Smooth muscle cell (in vitro differentiated cells): Measurements from ENCODE around the gene SMIM10L2A. TPM values are rescaled to one million over a fixed set of nuclear protein-coding genes. Genes with fewer than 3 reads are reported as not detected.

Source experiments
- DNase-seq: peaks from one replicate; lab custom pipeline; 2025; ENCODE audit not compliant: unreplicated experiment; lab: John Stamatoyannopoulos, UW
- H2AFZ ChIP-seq: fragments of 200-600 bp; sonication (generic); 2 replicates; pipeline ENCODE4 v1.6.0; 2016; ENCODE audit warnings: antibody characterized with exemption, low read depth, mild to moderate bottlenecking
- H3F3A ChIP-seq: fragments of 200-600 bp; sonication (generic); 2 replicates; pipeline ENCODE4 v1.6.0; 2017; ENCODE audit warnings: antibody characterized with exemption, low read depth
- H3K27ac ChIP-seq: fragments of 200-600 bp; sonication (generic); 2 replicates; pipeline ENCODE4 v1.5.1; 2016; ENCODE audit warnings: low read depth, mild to moderate bottlenecking
- H3K27me3 ChIP-seq: fragments of 200-600 bp; sonication (generic); 2 replicates; pipeline ENCODE4 v1.6.1; 2016; ENCODE audit warnings: low read depth, mild to moderate bottlenecking
- H3K36me3 ChIP-seq: fragments of 200-600 bp; sonication (generic); 2 replicates; pipeline ENCODE4 v1.5.1; 2016; ENCODE audit warnings: low read depth
- H3K4me1 ChIP-seq: fragments of 200-600 bp; sonication (generic); 2 replicates; pipeline ENCODE4 v1.5.1; 2016; ENCODE audit warnings: low read depth
- H3K4me2 ChIP-seq: fragments of 200-600 bp; sonication (generic); 2 replicates; pipeline ENCODE4 v1.6.0; 2016; ENCODE audit warnings: mild to moderate bottlenecking
- H3K4me3 ChIP-seq: fragments of 200-600 bp; sonication (generic); 2 replicates; pipeline ENCODE4 v1.5.1; 2016; ENCODE audit warnings: mild to moderate bottlenecking
- H3K79me2 ChIP-seq: fragments of 200-600 bp; sonication (generic); 2 replicates; pipeline ENCODE4 v1.6.0; 2016; ENCODE audit warnings: low read depth, mild to moderate bottlenecking
- H3K9ac ChIP-seq: fragments of 200-600 bp; sonication (generic); 2 replicates; pipeline ENCODE4 v1.6.0; 2016; ENCODE audit warnings: low read depth
- H3K9me3 ChIP-seq: fragments of 200-600 bp; sonication (generic); replicated peaks from 2 replicates; pipeline ENCODE4 v1.5.1; 2016; ENCODE audit warnings: low read depth
- H4K20me1 ChIP-seq: fragments of 200-600 bp; sonication (generic); 2 replicates; pipeline ENCODE4 v1.6.0; 2016; ENCODE audit warnings: low read depth
- CTCF ChIP-seq: fragments of 200-600 bp; sonication (generic); IDR thresholded peaks from 2 replicates; pipeline ENCODE4 v1.5.1; 2017; ENCODE audit warnings: borderline replicate concordance, mild to moderate bottlenecking, antibody characterized with exemption; ENCODE audit not compliant: insufficient read depth, poor library complexity, severe bottlenecking
- WGBS: methylation state at CpG from one replicate; pipeline ENCODE4 v1.1.7; 2016; ENCODE audit warnings: low lambda C conversion rate; 5-methylcytosine and 5-hydroxymethylcytosine counted together
- polyA plus RNA-seq: library from polyadenylated mRNA; unstranded; fragments of >200 nt; fragmentation: Nextera tagmentation; extraction: Ambion mirVana; gene quantifications from 2 replicates; pipeline ENCODE4 v1.2.1, GENCODE V29; 2016
- total RNA-seq: library from RNA; depleted of rRNA; stranded (reverse); fragments of >200 nt; gene quantifications from 2 replicates; pipeline ENCODE4 v1.2.3, GENCODE V29; 2014

Gene SMIM10L2A
- total and polyA plus RNA-seq, 2 experiments from 2014 or later = 0.45 to 1.6 TPM

DNA sequence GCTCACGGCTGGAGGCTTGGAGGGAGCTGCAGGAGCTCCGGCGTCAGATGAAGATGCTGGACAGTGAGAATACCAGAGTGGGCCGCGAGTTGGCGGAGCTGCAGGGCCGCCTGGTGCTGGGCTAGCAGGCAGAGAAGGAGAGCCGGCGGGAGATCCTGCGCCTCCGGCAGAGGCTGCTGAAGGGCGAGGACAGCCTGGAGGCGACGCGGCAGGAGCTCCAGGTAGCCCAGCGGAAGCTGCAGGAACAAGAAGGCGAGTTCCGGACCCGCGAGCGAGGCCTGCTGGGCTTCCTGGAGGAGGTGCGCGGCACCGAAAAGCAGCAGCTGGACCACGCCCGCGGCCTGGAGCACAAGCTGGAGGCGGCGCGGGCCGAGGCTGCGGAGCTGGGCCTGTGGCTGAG is 14.7 kb downstream of the SMIM10L2A start:
- no peaks in the 10 kb centered on the region for H3K27me3 ChIP-seq
- H3K4me1 ChIP-seq = no peaks in the 10 kb centered on the region
- H4K20me1 ChIP-seq = no peaks in the 10 kb centered on the region
- no peak overlapping the region for H3K4me2 ChIP-seq
- no peak overlapping the region for H3K27ac ChIP-seq
- no peak for DNase-seq
- H3K36me3 ChIP-seq = no peaks in the 10 kb centered on the region
- no peak for TF ChIP-seq CTCF
- no peak overlapping the region for H2AFZ ChIP-seq
- WGBS = 98% methylated on average over 30 of the region's 32 CpGs
- no peak overlapping the region for H3K9ac ChIP-seq
- no peaks in the 10 kb centered on the region for H3F3A ChIP-seq
- H3K79me2 ChIP-seq = no peaks in the 10 kb centered on the region
- no peak overlapping the region for H3K4me3 ChIP-seq
- H3K9me3 ChIP-seq = no peaks in the 10 kb centered on the region

GRCh38 chrX:135436966-135437866 is 15.5 kb downstream of the SMIM10L2A start:
- Histone ChIP-seq H4K20me1 (no peaks in the 10 kb centered on the region), H3K4me1 (no peaks in the 10 kb centered on the region), H3K79me2 (no peaks in the 10 kb centered on the region), H3K9ac (no peak overlapping the region), H3K27me3 (no peaks in the 10 kb centered on the region), H3K9me3 (no peaks in the 10 kb centered on the region), H3K4me2 (no peak overlapping the region), H3F3A (no peaks in the 10 kb centered on the region), H2AFZ (no peak overlapping the region), H3K4me3 (no peak overlapping the region), H3K27ac (no peak overlapping the region), H3K36me3 (no peaks in the 10 kb centered on the region)
- no peak for TF ChIP-seq CTCF
- no peak for DNase-seq
- 94% methylated on average over 45 of the region's 49 CpGs for WGBS

DNA sequence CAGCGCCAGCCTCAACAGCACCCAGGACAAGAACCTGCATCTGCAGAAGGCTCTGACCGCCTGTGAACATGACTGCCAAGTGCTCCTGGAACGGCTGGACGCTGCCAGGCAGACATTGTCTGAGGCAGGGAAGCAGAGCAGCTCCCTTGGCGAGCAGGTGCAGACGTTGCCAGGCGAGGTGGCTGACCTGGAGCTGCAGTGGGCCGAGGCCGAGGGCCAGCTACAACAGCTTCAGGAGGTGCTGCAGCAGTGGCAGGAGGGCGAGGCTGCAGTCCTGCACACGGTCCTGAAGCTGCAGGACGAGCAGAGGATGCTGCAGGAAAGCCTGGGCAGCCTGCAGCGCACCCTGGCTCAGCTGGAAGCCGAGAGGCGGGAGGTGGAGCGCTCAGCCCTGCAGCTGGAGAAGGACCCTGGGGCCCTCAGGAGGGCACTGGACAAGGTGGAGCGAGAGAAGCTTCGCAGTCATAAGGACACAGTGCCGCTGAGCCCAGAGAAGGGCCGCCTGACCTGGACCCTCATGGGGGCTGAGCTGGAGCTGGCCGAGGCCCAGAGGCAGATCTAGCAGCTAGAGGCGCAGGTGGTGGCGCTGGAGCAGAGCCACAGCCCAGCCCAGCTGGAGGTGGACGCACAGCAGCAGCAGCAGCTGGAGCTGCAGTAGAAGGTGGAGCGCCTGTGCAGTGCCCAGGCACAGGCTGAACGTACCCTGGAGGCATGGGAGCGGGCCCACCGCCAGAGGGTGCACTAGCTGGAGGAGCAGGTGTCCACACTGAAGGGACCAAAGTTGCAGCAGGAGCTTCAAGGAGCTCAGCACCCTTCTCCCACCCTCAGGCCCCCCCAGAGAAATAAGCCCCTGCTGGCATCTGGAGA is 16.4 kb downstream of the SMIM10L2A start:
- no peaks in the 10 kb centered on the region for H4K20me1 ChIP-seq
- H3K4me1 ChIP-seq = no peaks in the 10 kb centered on the region

More for the DNA sequence above, 16.4 kb downstream of the SMIM10L2A start:
- H3F3A ChIP-seq = no peaks in the 10 kb centered on the region
- H3K4me3 ChIP-seq = no peak overlapping the region
- no peak overlapping the region for H3K4me2 ChIP-seq
- H2AFZ ChIP-seq = no peak overlapping the region
- H3K27me3 ChIP-seq = no peaks in the 10 kb centered on the region
- no peaks in the 10 kb centered on the region for H3K36me3 ChIP-seq
- WGBS = 87% methylated on average over 28 of the region's 28 CpGs
- no peak overlapping the region for H3K27ac ChIP-seq
- no peak for DNase-seq
- H3K79me2 ChIP-seq = no peaks in the 10 kb centered on the region
- no peaks in the 10 kb centered on the region for H3K9me3 ChIP-seq
- no peak overlapping the region for H3K9ac ChIP-seq
- no peak for TF ChIP-seq CTCF
